ENCODE measurements around the gene LGR5. TPM values are rescaled to one million over a fixed set of nuclear protein-coding genes. Genes with fewer than 3 reads are reported as not detected.

The LGR5 gene
- total RNA-seq, 1 experiment from 2014 or later = 4.5 TPM

- H3K27me3 ChIP-seq (replicated peaks; ENCODE audit: insufficient read depth, low read depth, low read length, poor library complexity) = no peaks in the 10 kb centered on the region
- intact Hi-C loops (cut with micrococcal nuclease; ENCODE audit: unreplicated experiment) = no loop called here
- BruUV-seq (replicated peaks) = no TSS peak
- no peak overlapping the region for H3K27ac ChIP-seq (ENCODE audit: low read depth, low read length, poor library complexity, severe bottlenecking)
- POLR2A ChIA-PET (ENCODE audit: low non-redundant PET) = no interaction called here
- TF ChIP-seq EZH2 (IDR thresholded peaks at IDR 0.05; ENCODE audit: borderline replicate concordance, low read depth, low read length, poor library complexity, severe bottlenecking) (no peak), CTCF (conservative IDR thresholded peaks at IDR 0.05; ENCODE audit: low read depth, low read length) (no peak)
- H3K4me3 ChIP-seq (ENCODE audit: low read depth, low read length, poor library complexity, severe bottlenecking) = no peak overlapping the region
- CTCF ChIA-PET = no interaction called here
- H3K9me3 ChIP-seq (ENCODE audit: low read depth, low read length, poor library complexity, severe bottlenecking) = peaks cover 15% of the 10 kb centered on the region
- peaks cover 4% of the 10 kb centered on the region for H3K4me1 ChIP-seq (ENCODE audit: insufficient read depth, low read length, poor library complexity, severe bottlenecking)
- no peak for DNase-seq (ENCODE audit: low spot score)
- H3K36me3 ChIP-seq (ENCODE audit: insufficient read depth, low read length, poor library complexity, severe bottlenecking) = no peaks in the 10 kb centered on the region
Observed at GRCh38 chr12:71410844-71411243, 28.8 kb upstream of the LGR5 start.

- Histone ChIP-seq H3K9me3 (ENCODE audit: low read depth, low read length, poor library complexity, severe bottlenecking) (peaks cover 15% of the 10 kb centered on the region), H3K27me3 (replicated peaks; ENCODE audit: insufficient read depth, low read depth, low read length, poor library complexity) (no peaks in the 10 kb centered on the region), H3K27ac (ENCODE audit: low read depth, low read length, poor library complexity, severe bottlenecking) (no peak overlapping the region), H3K36me3 (ENCODE audit: insufficient read depth, low read length, poor library complexity, severe bottlenecking) (no peaks in the 10 kb centered on the region), H3K4me3 (ENCODE audit: low read depth, low read length, poor library complexity, severe bottlenecking) (no peak overlapping the region), H3K4me1 (ENCODE audit: insufficient read depth, low read length, poor library complexity, severe bottlenecking) (peaks cover 4% of the 10 kb centered on the region)
- ChIA-PET CTCF (no interaction called here), POLR2A (ENCODE audit: low non-redundant PET) (no interaction called here)
- no peak for TF ChIP-seq CTCF (conservative IDR thresholded peaks at IDR 0.05; ENCODE audit: low read depth, low read length)
- TF ChIP-seq EZH2 (IDR thresholded peaks at IDR 0.05; ENCODE audit: borderline replicate concordance, low read depth, low read length, poor library complexity, severe bottlenecking) = no peak
- intact Hi-C loops (cut with micrococcal nuclease; ENCODE audit: unreplicated experiment) = no loop called here
- no TSS peak for BruUV-seq (replicated peaks)
- DNase-seq (ENCODE audit: low spot score) = no peak
Observed at GRCh38 chr12:71411635-71412034, 28.0 kb upstream of the LGR5 start.

GRCh38 chr12:71415336-71416231, 24.0 kb upstream of the LGR5 start:
- POLR2A ChIA-PET (ENCODE audit: low non-redundant PET) = no interaction called here
- Histone ChIP-seq H3K27me3 (replicated peaks; ENCODE audit: insufficient read depth, low read depth, low read length, poor library complexity) (no peaks in the 10 kb centered on the region), H3K4me1 (ENCODE audit: insufficient read depth, low read length, poor library complexity, severe bottlenecking) (peaks cover 4% of the 10 kb centered on the region), H3K36me3 (ENCODE audit: insufficient read depth, low read length, poor library complexity, severe bottlenecking) (no peaks in the 10 kb centered on the region), H3K27ac (ENCODE audit: low read depth, low read length, poor library complexity, severe bottlenecking) (no peak overlapping the region), H3K9me3 (ENCODE audit: low read depth, low read length, poor library complexity, severe bottlenecking) (peaks cover 10% of the 10 kb centered on the region), H3K4me3 (ENCODE audit: low read depth, low read length, poor library complexity, severe bottlenecking) (no peak overlapping the region)
- TF ChIP-seq CTCF (conservative IDR thresholded peaks at IDR 0.05; ENCODE audit: low read depth, low read length) = peak; percentile 88
- no peak for TF ChIP-seq EZH2 (IDR thresholded peaks at IDR 0.05; ENCODE audit: borderline replicate concordance, low read depth, low read length, poor library complexity, severe bottlenecking)
- peak; percentile 76 for DNase-seq (ENCODE audit: low spot score)
- CTCF ChIA-PET = interaction anchor here (0.7 to 2.1 kb wide), 2 partner anchors 136 to 221 kb away, joined by 5 to 12 read pairs; no protein-coding TSS in a partner anchor
- no TSS peak for BruUV-seq (replicated peaks)
- intact Hi-C loops (cut with micrococcal nuclease; ENCODE audit: unreplicated experiment) = loop anchor here (1.0 to 5.0 kb wide), 3 partner anchors 136 to 332 kb away; no protein-coding TSS in a partner anchor

Measured in A673 (cell line).